OCI-LY7 (cell line): ENCODE measurements around the gene COA3. TPM values are rescaled to one million over a fixed set of nuclear protein-coding genes. Genes with fewer than 3 reads are reported as not detected.

Source experiments
- Bru-seq: library from RNA; stranded (reverse); fragments of 400-500 nt; gene quantifications from one replicate; lab custom pipeline; 2021; lab: Mats Ljungman, UMichigan
- BruChase-seq, 2 experiments: library from RNA; stranded (reverse); fragments of 400-500 nt; gene quantifications; one replicate each; lab custom pipeline; 2021; lab: Mats Ljungman, UMichigan
- BruUV-seq: library from RNA; stranded (reverse); fragments of 400-500 nt; replicated peaks from 2 replicates; lab custom pipeline; 2021; lab: Mats Ljungman, UMichigan
- CTCF ChIA-PET: fragments of 300-600 bp; sonication (Branson Sonifier 250); formaldehyde crosslinking; loops from one replicate; lab custom pipeline; 2022; ENCODE audit warnings: antibody characterized with exemption; ENCODE audit not compliant: unreplicated experiment; lab: Charles Lee
- POLR2A ChIA-PET: fragments of 300-600 bp; sonication (Branson Sonifier 250); formaldehyde crosslinking; loops from one replicate; lab custom pipeline; 2022; ENCODE audit warnings: antibody characterized with exemption; lab: Charles Lee
- DNase-seq: peaks from one replicate; pipeline ENCODE4 v3.0.0-alpha.2; 2015; ENCODE audit warnings: low spot score
- H2AFZ ChIP-seq: fragments of 200-600 bp; sonication (generic), shearing (Covaris generic); 2 replicates; pipeline ENCODE4 v1.6.1; 2014; ENCODE audit warnings: mild to moderate bottlenecking, antibody characterized with exemption, low read length, moderate library complexity
- H3K27ac ChIP-seq: fragments of 200-600 bp; sonication (generic); 2 replicates; pipeline ENCODE4 v1.5.1; 2014; ENCODE audit warnings: mixed run types, low read depth, mild to moderate bottlenecking, moderate library complexity, low read length, inconsistent platforms; ENCODE audit not compliant: poor library complexity, severe bottlenecking
- H3K36me3 ChIP-seq: fragments of 200-600 bp; sonication (generic); 2 replicates; pipeline ENCODE4 v1.6.1; 2014; ENCODE audit warnings: mild to moderate bottlenecking, antibody characterized with exemption, low read length, moderate library complexity, mixed read lengths; ENCODE audit not compliant: insufficient read depth
- H3K4me1 ChIP-seq: fragments of 200-600 bp; sonication (generic); 2 replicates; pipeline ENCODE4 v1.5.1; 2014; ENCODE audit warnings: mild to moderate bottlenecking, low read length; ENCODE audit not compliant: insufficient read depth, poor library complexity, severe bottlenecking
- H3K4me2 ChIP-seq: fragments of 200-600 bp; sonication (generic); 2 replicates; pipeline ENCODE4 v1.6.1; 2014; ENCODE audit warnings: mild to moderate bottlenecking, low read length
- H3K4me3 ChIP-seq: fragments of 200-600 bp; sonication (generic); 2 replicates; pipeline ENCODE4 v1.5.1; 2014; ENCODE audit warnings: mild to moderate bottlenecking, low read depth, low read length; ENCODE audit not compliant: poor library complexity, severe bottlenecking
- H3K79me2 ChIP-seq: fragments of 200-600 bp; sonication (generic); 2 replicates; pipeline ENCODE4 v1.6.1; 2016; ENCODE audit warnings: low read depth, mild to moderate bottlenecking, low read length, moderate library complexity, mixed read lengths; ENCODE audit not compliant: insufficient read depth
- H3K9me2 ChIP-seq: fragments of 200-600 bp; sonication (generic); 2 replicates; pipeline ENCODE4 v1.6.1; 2016; ENCODE audit warnings: mild to moderate bottlenecking, low read length, mixed read lengths; ENCODE audit not compliant: insufficient read depth
- H3K9me3 ChIP-seq: fragments of 200-600 bp; sonication (generic); 2 replicates; pipeline ENCODE4 v1.6.1; 2014; ENCODE audit warnings: mild to moderate bottlenecking, mixed run types, low read length, mixed read lengths
- H4K20me1 ChIP-seq: fragments of 200-600 bp; sonication (generic); 2 replicates; pipeline ENCODE4 v1.6.1; 2014; ENCODE audit warnings: mild to moderate bottlenecking, antibody characterized with exemption, low read length, moderate library complexity, mixed read lengths; ENCODE audit not compliant: insufficient read depth
- EZH2phosphoT487 ChIP-seq: fragments of 200-600 bp; sonication (generic); IDR thresholded peaks from 2 replicates; pipeline ENCODE4 v1.6.1; 2018; ENCODE audit warnings: low read depth, borderline replicate concordance, mild to moderate bottlenecking, mixed run types, antibody characterized with exemption, low read length, moderate library complexity, mixed read lengths
- intact Hi-C: fragments of 100-400 bp; cut with micrococcal nuclease; formaldehyde crosslinking; loops from one replicate; pipeline ENCODE4 v1.10.0; 2022; ENCODE audit not compliant: unreplicated experiment
- long read RNA-seq: library from polyadenylated mRNA; stranded (forward); transcript quantifications from one replicate; pipeline ENCODE4 v2.0.0, GENCODE V29; 2022
- total RNA-seq, 2 experiments: library from RNA; depleted of rRNA in 1 of 2; stranded (reverse); fragments of >200 nt in 1 of 2; shearing (Covaris generic) in 1 of 2; gene quantifications; 2 replicates each; pipeline ENCODE4 v1.2.3, GENCODE V29; 2014 to 2022
- TF ChIP-seq, protein P1 (sequence below): fragments of 200-600 bp; sonication (generic); conservative IDR thresholded peaks from 2 replicates; pipeline ENCODE4 v1.5.1; 2014; ENCODE audit warnings: mild to moderate bottlenecking, antibody characterized with exemption, low read length, moderate library complexity, mixed read lengths

COA3 gene, protein sequence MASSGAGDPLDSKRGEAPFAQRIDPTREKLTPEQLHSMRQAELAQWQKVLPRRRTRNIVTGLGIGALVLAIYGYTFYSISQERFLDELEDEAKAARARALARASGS
- 36.6 and 38.2 TPM in 2 replicates for total RNA-seq (2014; rRNA removed; shearing (Covaris generic))
- 32.1 and 34.9 TPM in 2 replicates for total RNA-seq (2022)
- percentile 76 among the genes with signal in this experiment for Bru-seq, nascent RNA
- BruChase-seq, experiment 1, labeled RNA remaining after a 6-hour chase = percentile 80 among the genes with signal in this experiment
- BruChase-seq, experiment 2, labeled RNA remaining after a 2-hour chase = percentile 70 among the genes with signal in this experiment
- long read RNA-seq, transcript COA3-201 (2 exons, 771 nt) = major isoform, 54 of 56 reads
- long read RNA-seq, partial matches to known transcripts = 2 of 56 reads
- long read RNA-seq, other reads (novel, unspliced or antisense) = 0 of 56 reads

DNA sequence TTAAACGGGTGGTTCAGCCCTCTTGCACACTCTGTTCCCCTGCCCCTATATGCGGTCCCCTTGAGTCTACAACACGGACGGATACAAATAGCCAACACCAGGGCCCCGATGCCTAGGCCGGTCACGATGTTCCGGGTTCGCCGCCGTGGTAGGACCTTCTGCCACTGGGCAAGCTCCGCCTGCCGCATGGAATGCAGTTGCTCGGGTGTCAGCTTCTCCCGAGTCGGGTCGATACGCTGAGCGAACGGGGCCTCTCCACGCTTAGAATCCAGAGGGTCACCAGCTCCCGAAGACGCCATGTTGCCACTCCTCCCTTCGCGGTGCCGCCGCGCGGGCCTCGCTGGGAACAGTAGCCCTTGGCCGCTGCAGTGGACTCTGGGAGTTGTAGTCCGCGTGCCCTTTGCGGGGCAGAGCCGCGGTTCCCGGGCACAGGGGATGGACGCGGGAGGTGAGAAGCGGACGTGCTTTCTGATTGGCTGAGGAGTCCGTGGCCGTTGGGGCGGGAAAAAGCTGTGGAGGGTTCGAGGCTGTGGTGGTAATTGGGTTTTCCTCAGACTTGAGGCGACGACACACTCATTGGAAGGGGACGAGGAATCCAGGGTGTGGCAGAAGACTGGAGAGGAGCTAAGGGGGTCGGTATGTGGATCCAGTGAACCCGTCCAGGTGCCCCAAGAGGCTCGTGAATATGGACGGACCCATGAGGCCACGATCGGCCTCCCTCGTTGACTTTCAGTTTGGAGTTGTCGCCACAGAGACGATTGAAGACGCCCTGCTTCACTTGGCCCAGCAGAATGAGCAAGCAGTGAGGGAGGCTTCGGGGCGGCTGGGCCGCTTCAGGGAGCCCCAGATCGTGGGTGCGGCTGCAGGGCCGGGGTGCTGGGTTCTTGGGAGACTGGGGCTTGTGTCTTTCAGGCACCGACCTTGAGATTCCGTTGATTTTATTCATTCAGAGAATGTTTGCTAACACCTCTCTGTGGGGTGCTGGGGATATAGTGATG is at the start of gene COA3, which contains the start of gene CNTD1:
TSS of gene COA3 (minus strand) at position 322 of the 998 bp plus-strand sequence. CDS start at position 299, 23 bp downstream.
TSS of gene CNTD1 (plus strand) at position 479 of the 998 bp plus-strand sequence. CDS start at position 686, 207 bp downstream.
- no TSS peak for BruUV-seq
- no peaks in the 10 kb centered on the region for H3K79me2 ChIP-seq
- H3K4me3 ChIP-seq = peak within 1 kb of the TSS; percentile 76
- peak within 1 kb of the TSS; percentile 67 for H3K4me2 ChIP-seq
- ChIA-PET POLR2A (interaction anchor here (1.1 kb wide), 1 partner anchor 23 kb away, joined by 3 read pairs; no protein-coding TSS in a partner anchor), CTCF (interaction anchor here (0.6 kb wide), 1 partner anchor 59 kb away, joined by 3 read pairs; no protein-coding TSS in a partner anchor)
- TF ChIP-seq EZH2phosphoT487 = no peak
- peak; percentile 72 for DNase-seq
- H3K9me2 ChIP-seq = no peaks in the 10 kb centered on the region
- no peaks in the 10 kb centered on the region for H3K9me3 ChIP-seq
- H3K27ac ChIP-seq = no peak within 1 kb of the TSS
- no peaks in the 10 kb centered on the region for H4K20me1 ChIP-seq
- H3K4me1 ChIP-seq = no peaks in the 10 kb centered on the region
- intact Hi-C loops = no loop called here
- H3K36me3 ChIP-seq = no peaks in the 10 kb centered on the region
- H2AFZ ChIP-seq = peak within 1 kb of the TSS; percentile 64; the same call in 1 of the 2 replicates

DNA sequence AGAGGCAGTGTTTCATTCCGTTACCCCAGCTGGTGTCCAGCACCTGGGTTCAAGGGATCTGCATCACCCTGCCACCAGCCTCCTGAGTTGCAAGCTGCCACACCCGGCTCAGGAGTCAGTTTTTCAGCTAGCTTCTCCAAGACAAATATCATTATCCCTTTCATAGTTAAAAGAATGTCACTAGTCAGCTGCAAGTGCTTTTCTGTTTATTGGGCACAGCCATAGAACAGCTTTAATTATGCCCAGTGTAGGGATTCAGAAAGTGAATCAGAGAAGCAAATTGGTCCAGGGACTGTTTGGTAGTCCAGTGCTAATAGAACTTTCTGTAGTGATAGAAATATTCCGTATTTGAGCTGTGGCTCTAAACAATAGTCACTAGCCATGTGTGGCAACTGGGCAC is 49.6 kb upstream of the COA3 start:
- H3K9me3 ChIP-seq = no peaks in the 10 kb centered on the region
- peaks cover 31% of the 10 kb centered on the region for H3K36me3 ChIP-seq
- H3K9me2 ChIP-seq = no peaks in the 10 kb centered on the region
- no peaks in the 10 kb centered on the region for H4K20me1 ChIP-seq
- POLR2A ChIA-PET = no interaction called here
- CTCF ChIA-PET = no interaction called here
- no peak for TF ChIP-seq EZH2phosphoT487
- TF ChIP-seq, protein P1, sequence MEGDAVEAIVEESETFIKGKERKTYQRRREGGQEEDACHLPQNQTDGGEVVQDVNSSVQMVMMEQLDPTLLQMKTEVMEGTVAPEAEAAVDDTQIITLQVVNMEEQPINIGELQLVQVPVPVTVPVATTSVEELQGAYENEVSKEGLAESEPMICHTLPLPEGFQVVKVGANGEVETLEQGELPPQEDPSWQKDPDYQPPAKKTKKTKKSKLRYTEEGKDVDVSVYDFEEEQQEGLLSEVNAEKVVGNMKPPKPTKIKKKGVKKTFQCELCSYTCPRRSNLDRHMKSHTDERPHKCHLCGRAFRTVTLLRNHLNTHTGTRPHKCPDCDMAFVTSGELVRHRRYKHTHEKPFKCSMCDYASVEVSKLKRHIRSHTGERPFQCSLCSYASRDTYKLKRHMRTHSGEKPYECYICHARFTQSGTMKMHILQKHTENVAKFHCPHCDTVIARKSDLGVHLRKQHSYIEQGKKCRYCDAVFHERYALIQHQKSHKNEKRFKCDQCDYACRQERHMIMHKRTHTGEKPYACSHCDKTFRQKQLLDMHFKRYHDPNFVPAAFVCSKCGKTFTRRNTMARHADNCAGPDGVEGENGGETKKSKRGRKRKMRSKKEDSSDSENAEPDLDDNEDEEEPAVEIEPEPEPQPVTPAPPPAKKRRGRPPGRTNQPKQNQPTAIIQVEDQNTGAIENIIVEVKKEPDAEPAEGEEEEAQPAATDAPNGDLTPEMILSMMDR = no peak
- H3K27ac ChIP-seq = no peak overlapping the region
- no peak for DNase-seq
- intact Hi-C loops = no loop called here
- BruUV-seq = no TSS peak
- no peaks in the 10 kb centered on the region for H3K79me2 ChIP-seq
- no peak overlapping the region for H3K4me3 ChIP-seq
- peaks cover 4% of the 10 kb centered on the region for H3K4me1 ChIP-seq
- H3K4me2 ChIP-seq = no peak overlapping the region
- H2AFZ ChIP-seq = no peak overlapping the region
